SIG-M5 treated with dmso at 0.1 percent for 504 hours (cell line): ENCODE measurements around the gene OGA.

Source experiments
- DNase-seq: peaks from one replicate; lab custom pipeline; 2025; ENCODE audit not compliant: unreplicated experiment; lab: John Stamatoyannopoulos, UW

Gene OGA

DNA sequence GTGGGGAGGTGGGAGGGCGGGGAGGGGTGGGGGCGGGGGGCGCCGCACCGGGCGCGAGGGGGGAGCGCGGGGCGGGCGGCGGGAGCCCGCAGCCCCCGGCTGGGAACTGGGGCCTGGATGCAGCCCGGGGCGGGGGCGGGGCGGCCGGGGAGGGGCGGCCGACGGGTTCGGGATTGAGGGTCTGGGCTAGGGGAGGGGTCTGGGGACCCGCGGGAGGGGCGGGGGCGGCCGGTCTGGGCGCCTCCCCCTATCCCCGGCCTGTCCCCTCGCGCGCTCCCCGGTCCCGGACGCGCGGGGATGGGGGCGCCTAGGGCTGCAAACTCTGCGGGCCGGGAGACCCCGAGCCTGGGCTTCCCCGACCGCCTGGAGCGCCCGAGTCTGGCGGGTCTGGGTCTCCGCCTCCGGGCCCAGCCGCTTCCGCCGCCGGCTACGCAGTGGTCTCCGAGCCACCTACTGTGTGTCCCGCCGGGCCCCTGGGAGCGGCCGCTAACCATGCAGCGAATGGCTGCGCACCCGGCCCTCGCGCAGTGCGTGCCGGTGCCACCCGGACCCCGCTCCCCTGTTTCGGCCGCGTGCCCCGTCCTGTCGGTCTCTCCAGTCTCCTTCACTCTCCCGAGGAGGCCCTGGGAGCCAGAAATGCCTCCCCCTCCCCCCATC is 42.0 kb downstream of the OGA start:
- no peak for DNase-seq

DNA sequence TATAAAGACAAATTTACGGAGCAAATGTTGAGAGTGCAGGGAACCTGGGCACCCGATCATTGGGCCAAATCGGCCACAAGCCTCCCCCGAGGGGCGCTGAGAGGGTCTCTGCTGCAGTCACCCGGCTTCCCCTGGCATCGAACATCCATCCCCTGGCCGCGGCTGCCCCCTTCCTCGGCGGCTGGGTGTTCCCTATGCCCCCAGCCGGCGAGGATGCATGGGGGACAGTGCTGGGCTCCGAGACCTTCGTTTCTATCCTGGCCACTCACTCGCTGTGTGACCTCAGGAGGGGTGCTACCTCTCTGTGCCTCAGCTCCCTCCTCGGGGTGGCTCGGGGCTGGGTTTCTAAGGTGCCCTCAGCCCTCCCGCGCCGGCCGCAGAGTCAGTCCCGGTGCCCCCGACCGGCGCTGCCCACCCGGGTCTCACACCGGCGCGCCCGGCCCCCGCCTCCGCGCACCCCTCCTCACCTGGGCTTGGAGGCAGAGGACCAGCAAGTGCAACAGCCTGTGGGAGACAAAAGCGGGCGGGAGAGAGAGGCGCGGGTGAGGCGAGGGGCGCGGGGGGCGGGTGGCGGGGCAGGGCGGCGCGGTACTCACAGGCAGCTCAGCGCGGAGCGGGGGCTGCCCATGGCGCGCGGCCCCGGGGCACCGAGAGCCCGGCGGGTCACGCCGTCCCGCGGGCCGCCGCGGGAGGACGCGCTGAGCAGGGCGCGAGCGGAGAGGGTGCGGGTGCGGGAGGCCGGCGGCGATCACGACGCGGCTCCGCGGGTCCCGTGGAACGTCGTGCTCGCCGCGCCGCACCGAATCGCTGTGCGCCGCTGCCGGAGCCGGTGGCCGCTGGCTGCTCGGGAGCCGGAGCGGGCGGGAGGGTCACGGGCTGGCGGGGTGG is 42.7 kb downstream of the OGA start, which contains the start of gene FGF8:
FGF8 (minus strand) TSS at position 842 of the 888 bp plus-strand sequence; CDS start at position 628, 214 bp downstream.
- no peak for DNase-seq

DNA sequence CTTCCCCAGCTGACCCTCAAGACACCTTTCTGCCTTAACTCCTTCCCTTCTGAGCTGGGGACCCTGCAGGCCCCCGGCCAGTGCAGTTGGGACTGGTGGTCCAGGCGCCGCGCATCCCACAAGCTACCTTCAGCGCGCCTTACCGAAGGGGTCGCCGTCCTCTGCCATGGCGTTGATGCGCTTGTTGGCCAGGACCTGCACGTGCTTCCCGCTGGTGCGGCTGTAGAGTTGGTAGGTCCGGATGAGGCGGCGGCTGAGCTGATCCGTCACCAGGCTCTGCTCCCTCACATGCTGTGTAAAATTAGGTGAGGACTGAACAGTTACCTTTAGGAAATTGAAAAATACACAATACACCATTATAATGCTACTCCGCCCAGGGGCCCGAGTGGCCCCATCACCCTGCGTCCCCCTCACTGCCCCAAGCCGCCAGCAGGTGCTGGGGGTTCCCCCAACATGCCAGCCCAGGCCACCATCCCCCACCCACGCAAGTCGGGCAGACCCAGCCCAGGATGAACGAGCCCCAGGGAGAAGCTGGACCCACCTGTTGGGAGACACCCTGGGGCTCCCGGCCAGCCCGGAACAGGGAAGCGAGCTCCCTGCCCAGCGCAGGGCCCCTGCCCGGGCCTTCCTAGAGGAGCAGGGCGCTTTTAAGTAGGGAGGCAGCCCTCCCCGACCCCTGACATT is 43.5 kb downstream of the OGA start:
- DNase-seq: no peak

DNA sequence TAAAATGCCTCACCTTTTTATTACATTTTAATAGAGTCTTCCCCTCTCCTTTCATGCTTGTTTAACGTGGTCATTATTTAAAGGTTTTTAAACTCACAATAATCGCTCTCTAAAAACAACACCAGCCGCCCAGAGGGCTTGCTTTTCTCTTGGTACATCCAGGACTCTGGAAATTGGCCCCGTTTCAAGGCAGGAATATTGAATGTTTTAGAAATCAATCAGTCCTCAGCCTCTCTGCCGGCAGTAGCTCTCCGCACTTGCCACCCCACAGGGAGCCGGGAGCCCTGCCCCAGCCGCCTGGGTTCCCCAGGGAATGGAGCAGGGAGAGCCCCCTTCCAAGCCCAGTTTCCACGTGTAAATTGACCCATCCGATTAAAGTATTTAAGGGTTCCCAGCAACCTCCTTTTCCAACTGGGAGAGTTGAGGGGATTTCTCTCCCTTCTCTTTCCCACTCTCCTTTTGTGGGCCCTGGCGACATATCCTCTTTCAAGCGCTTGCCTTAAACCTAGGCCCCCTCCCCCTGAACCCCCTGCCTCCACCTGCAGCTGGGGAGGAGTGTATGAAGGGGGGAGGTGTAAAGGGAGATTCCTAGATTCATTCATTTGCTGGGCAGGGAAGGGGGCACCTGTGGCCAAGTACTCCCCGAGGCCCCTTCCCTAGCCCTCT is 44.2 kb downstream of the OGA start:
- no peak for DNase-seq

DNA sequence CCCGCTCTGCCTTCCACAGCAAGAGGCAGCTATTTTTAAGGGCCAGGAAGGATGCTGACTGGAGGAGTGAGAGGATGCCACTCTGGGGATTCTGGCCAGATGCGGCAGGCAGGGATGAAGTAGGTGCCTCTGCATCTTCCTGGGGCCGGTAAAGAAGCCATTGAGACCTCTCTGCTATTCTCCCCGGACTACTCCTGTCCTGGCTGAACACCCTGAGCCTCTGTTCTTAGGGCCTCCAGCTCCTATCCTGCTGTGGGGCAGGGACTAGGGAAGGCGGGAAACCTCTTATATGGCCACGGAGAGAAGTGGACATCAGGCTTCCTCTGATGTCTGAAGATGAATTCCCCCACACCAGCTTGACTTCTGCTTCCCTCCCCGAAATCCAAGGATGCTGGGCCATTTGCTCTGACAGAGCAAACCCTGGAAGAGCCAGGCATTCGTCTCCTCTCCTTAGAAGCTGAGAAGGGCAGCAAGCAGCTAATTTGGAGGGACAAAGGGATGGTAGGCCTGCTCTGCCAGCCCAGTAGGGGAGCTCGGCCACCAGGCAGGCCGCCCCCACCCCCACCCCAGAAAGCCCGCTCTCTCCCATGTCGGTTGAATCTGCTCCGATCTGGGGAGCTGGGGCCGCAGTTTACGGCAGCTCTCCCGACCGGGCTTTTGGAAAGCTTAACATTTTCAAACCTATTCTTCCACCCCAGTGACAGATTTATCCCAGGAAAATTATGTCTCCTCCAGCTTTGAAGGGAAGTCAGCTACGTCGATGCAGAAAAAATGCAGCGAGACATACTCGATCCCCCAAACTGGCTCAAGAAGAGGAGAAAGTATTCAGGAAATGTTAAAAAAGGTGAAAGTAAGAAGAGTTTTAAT is 45.1 kb downstream of the OGA start:
- DNase-seq: no peak

DNA sequence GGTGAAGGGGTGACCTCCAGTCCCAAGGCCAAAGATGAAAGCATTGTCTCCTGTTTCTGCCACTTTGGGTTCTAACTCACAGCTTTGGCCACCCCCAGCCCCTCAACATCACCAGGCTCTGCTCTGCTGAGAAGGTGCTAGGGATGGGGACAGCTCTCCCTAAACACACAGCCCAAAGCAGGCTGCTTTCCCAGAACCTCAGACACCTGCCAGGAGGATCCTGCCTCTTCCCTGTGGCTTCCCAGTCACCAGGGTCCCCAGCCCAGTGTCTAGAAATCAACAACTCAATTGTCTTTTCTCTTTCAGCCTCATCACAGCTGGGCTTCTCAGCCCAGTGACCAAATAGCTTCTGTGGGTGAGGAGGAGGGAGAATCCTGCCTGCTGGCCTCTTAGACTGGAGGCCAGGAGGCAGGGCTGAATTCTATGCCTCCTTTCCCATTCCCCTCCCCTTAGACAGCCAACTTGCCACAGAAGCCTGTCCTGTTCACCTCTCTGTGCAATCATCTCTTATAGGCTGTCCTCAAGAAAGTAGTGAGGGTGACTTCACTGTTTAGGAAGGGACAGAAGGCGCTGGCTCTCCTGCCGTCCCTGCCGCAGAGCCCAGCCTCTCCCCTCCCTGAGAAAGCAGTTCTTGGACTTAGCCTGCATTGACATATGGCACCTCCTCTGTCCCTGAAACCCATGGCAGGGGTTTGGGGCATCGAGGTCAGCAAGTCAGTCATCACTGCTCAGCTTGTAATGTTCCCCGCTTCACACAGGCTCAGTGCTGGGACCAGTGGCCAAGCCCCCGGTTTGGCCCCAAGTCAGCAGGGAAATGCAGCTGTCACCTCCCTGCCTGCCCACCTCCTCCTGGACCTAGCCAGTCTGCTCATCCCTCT is 46.0 kb downstream of the OGA start:
- no peak for DNase-seq

DNA sequence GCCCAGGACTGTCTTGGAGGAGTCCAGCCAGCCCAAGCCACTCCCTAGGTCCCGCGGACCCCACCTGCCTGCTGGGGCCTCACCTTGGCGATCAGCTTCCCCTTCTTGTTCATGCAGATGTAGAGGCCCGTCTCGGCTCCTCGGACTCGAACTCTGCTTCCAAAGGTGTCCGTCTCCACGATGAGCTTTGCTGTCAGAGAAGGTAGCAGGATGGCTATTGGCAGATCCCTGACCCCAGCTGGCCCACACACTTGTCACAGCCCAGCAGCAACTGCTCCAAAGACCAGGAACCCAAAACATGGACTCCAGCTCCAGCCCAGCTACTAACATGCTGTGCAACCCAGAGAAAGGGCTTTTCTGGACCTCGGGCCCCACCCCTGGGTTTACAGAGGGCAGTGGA is 46.9 kb downstream of the OGA start:
- DNase-seq: no peak

DNA sequence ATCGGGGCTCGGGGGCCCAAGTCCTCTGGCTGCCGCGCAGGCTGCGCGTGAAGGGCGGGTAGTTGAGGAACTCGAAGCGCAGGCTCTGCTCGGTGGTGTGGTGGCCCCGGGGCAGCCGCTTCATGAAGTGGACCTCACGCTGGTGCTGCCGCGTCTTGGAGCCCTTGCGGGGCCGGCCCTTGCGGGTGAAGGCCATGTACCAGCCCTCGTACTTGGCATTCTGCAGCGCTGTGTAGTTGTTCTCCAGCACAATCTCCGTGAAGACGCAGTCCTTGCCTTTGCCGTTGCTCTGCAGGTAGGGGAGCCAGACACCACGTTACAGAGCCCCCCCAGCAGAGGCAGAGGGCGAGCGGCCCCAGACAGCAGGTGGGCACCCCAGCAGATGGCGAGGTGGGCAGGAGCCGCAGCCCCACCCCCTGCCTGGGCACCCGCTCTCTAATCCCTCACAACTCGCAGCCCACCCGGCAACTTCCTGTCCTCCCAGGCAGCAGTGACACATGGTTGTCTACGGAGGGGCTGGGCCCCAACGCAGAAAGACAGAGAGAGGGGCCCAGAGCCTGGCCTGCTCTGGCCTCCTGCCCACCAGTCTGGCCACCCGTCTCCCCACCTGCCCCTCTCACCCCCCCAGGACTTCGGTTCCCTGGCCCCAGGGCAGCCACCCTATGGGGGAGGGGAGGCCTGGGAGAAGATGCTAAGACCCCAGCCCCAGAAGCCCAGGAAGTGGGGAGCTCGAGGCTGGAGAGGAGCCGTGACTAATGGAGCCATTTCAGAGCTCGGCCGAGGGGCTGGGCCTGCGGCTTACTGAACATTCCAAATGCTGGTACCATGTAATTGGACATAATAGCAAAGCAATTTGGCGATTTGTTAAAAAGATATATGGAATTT is 47.7 kb downstream of the OGA start:
- DNase-seq: no peak

DNA sequence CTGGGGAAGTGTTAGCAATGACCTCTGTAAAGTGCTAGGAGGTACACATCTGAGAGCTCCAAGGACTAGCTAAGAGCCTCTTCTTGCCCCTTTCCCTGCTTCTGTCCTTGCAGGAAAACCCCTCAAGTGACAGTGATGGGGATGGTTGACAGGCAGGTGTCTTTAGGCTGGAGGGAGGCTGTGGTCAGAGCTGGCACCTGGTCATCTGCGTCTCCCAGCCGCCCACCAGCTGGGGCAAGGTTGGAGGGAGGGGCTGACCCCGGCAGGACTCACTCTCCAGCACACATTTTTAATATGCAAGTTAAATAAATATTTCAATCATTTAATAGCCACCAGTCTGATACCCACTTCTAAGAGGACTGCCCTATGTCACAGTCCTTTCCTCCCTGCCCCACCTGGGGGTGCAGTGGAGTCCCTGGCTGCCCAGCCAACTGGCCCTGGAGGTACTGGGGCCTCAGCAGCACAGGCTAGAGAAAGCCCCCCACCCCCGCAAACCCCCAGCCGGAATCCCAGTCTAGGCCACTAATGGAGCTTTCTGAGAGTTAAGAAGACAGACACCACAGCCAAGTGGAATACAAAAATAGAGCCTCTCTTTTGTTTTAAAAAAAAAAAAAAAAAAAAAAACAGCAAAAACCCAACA is 48.6 kb downstream of the OGA start:
- DNase-seq: no peak

DNA sequence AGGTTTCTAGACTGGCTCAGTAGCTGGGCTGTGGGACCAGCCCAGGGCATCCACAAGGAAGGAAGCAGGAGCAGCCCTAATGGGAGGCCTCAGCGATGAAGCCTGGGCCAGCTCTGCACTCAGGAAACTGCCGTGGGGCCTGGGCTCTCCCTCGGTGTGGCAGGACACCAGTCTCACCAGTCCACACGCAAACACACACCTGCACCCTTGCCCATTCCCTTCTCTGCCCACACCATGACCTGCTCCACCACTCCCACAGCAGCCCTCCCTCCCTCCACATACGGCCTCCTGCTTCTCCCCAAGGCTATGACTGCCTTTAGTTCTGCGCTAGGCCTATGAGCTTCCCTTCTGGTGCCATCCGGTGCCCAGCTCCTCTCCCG is 49.5 kb downstream of the OGA start:
- no peak for DNase-seq

DNA sequence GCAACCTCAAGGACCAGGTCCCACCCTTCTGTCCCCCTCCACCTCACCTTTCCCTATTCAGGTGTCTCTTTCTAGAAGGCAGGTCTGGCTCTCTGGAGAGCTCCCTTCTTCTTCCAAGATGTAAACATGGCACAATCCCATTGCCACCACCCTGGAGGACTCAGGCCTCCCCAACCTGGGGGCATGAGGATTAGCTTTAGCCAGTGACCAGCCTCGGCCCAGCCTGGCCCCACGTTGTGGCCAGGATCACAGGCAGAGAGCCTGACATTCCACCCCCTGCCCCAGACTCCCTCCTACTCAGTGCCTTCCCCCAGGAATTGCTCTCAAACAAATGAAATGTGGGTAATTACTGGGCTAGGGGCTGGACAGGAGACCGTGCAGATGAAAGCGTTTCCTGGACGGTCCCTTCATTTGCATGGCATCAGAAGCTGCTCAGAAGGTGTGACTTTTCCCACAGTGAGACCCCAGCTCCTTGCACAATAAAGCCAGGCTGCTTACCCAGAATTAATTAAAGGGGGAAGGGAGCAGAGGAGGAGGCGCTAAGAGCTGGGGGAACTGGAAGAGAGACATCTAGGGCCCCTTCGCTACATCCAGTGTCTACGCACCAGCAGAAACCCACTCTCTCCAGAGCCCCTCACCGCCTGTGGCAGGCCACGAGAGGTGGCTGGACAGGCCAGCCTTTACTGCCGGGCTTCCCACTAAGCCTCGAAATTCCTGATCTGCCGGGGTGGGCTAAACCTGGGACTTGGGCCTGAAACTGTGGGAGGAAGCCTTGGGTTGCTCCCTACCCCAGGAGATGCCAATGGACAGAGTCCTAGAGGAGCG is 50.1 kb downstream of the OGA start:
- no peak for DNase-seq

DNA sequence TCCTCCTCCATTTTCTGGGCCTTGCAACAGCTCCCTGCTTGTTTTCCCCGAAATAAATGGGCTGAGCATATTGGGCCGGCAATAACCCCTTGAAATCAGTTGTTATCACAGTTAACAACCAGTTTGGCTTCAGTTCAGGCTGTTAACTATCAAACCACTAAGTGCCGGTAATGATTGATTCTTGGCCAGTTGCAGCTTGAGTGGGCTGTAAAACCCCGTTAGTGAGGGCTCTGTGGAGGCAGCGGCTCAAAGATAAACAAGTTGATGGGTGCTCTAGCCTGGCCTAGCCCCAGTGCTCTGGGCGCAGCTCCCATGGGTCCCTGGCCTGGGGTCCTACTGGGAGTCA is 50.7 kb downstream of the OGA start:
- no peak for DNase-seq

DNA sequence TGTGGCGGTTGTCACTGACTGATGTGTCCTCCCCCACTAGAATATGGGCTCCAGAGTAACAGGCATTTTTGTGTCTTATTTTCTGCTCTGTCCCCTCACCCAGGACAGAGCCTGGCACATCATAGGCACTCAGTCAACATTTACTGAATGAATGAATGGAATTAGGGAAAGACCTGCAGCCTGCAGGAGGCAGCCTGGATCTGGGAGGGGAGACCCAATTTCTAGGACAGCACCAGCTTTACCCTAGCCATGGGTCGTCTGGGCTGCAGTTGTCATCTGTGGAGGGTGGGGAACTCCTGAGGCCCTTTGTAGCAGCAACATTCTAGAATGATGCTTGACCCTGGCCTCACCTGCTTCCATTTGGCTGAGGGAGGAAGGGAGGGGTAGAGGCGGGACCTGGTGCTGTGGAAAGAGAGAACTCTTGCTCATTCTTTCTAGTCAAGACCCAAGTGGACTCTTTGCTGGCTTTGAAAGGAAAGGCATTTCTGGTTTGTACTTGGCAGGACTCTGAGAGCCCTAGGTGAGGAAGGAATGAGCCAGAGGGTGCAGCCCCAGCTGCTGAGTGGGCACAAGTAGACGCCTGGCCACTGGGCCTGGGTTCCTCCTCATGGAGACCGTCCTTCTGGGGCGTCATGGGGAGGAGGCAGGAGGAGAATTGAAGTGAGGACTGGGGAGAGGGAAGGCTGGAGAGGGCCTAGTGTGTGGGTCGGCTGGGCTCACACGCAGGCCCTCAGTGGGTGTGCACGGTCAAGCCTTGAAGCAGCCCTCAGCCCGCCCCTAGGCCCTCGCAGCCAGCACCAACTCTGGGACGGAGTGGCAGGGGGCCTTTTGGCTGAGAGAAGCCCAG is 51.3 kb downstream of the OGA start:
- no peak for DNase-seq

DNA sequence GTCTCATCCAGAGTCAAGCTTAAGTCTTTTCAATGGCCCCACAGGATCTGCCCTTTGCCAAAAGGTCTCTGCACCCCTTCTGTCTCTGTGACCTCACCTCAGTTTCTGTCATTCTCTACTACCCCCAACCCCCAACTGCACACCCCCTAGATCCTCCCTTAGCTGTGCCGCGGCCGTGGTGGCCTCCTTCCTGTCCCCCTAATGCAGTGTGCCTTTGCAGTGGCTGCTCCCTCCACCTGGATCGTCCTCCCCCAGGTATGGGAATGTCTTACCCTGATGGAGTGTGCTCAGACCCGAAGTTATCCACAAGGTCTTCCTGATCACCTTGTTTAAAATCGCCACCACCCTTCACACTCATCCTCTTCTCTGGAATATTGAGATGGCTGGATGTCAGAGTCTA is 51.9 kb downstream of the OGA start:
- DNase-seq: no peak

DNA sequence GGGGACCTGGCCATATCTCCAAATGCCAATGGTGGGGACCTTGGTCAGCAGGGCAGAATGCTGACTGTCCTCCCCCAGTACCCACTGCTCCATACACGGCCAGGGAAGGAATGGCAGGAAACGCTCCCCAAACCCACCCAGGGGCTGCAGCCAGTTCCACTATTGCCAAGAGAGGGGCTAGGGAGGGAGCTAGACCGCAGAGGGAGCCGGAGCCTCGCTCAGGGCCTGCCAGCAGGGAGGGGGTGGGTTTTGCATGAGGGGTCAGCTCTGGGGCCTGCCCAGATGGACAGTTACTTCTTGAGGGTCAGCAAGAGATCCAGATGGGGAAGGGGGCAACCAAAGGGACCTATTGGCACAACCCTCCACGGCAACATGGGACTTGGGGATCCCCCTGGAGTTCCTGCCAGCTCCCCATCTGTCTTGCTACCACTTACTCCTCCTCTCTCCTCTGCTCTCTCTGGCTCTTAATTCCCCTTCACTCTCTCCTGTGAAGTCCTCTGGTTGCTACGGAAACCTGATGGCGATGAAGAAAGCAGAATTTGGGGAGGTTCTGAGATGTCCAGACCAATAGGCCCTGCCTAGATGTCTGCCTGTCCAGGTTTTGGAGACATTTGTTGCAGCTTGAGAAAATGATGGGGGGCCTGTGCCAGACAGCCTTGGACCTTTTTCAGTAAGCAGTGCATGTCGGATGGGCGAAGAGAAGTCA is 55.0 kb downstream of the OGA start:
- DNase-seq: no peak

DNA sequence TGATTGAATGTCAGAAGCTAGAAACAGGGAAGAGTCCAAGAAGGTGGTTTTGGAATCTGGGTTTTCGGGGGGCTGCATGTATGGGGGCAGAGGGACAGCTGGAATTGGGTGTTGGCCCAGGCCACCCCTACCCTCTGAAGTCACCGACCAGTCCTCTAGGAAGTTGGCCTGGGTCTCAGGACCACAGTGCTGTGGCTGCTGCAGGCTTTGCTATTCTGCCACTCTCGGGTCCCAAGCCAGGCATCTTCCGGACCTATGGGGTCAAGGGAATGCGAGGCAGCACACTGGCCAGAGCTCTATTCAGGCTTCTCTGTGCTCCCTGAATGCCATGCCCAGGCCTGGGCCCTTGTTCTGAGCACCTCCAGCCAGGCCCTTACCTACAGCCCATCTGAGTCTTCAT is 55.5 kb downstream of the OGA start:
- DNase-seq: no peak
